Mesothelial cell of epicardium (in vitro differentiated cells): ENCODE data around the gene RFLNA. TPM values are rescaled to one million over a fixed set of nuclear protein-coding genes. Genes with fewer than 3 reads are reported as not detected.

ENCODE experiments used
- DNase-seq, 2 experiments: peaks; one replicate each; pipeline ENCODE4 v3.0.0; 2021; ENCODE audit warnings: low spot score in 2 of 2; ENCODE audit not compliant: unreplicated experiment in 2 of 2
- H3K27ac Mint-ChIP-seq: 2 replicates; pipeline ENCODE4 v1.8.0; 2021; ENCODE audit warnings: mixed read lengths
- H3K27me3 Mint-ChIP-seq: 2 replicates; pipeline ENCODE4 v1.8.0; 2021; ENCODE audit warnings: low read depth, mixed read lengths
- H3K36me3 Mint-ChIP-seq: 2 replicates; pipeline ENCODE4 v1.8.0; 2021; ENCODE audit warnings: mixed read lengths
- H3K4me1 Mint-ChIP-seq: 2 replicates; pipeline ENCODE4 v1.8.0; 2021; ENCODE audit warnings: mixed read lengths
- H3K4me3 Mint-ChIP-seq: 2 replicates; pipeline ENCODE4 v1.8.0; 2021; ENCODE audit warnings: mild to moderate bottlenecking, moderate library complexity, mixed read lengths
- H3K9me3 Mint-ChIP-seq: 2 replicates; pipeline ENCODE4 v1.8.0; 2021; ENCODE audit warnings: mixed read lengths
- total RNA-seq: library from RNA; stranded (reverse); gene quantifications from 3 replicates; pipeline ENCODE4 v1.2.1, GENCODE V29; 2021
- TF ChIP-seq, protein P1 (sequence below): fragments of 200-600 bp; sonication (generic); IDR thresholded peaks from one replicate; pipeline ENCODE4 v1.5.0; 2021; ENCODE audit warnings: antibody characterized with exemption; ENCODE audit not compliant: unreplicated experiment

RFLNA gene
- total RNA-seq, 1 donor from 2014 or later, result 41.0 TPM

DNA sequence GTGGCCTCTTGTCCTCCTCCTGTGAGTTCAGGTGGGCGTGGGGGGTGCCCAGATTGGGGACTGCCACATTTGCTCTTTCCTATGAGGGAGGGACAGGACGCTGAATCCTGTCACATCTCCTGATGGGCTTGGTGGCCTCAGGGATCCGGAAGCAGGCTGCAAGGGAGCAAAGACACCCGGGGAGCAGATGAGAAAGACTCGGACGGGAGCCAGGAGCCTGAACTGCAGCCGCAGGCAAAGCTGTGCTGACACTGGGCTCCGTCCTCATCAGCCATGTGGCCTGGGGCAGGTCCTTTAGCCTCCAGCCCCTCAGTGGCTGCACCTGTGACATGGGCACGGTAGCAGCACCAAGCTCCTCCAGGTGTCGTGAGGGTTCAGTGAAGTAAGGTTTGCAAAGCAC is 40.8 kb upstream of the RFLNA start:
- DNase-seq, result no peak
- TF ChIP-seq, protein P1, sequence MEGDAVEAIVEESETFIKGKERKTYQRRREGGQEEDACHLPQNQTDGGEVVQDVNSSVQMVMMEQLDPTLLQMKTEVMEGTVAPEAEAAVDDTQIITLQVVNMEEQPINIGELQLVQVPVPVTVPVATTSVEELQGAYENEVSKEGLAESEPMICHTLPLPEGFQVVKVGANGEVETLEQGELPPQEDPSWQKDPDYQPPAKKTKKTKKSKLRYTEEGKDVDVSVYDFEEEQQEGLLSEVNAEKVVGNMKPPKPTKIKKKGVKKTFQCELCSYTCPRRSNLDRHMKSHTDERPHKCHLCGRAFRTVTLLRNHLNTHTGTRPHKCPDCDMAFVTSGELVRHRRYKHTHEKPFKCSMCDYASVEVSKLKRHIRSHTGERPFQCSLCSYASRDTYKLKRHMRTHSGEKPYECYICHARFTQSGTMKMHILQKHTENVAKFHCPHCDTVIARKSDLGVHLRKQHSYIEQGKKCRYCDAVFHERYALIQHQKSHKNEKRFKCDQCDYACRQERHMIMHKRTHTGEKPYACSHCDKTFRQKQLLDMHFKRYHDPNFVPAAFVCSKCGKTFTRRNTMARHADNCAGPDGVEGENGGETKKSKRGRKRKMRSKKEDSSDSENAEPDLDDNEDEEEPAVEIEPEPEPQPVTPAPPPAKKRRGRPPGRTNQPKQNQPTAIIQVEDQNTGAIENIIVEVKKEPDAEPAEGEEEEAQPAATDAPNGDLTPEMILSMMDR, result no peak
- no peaks in the 10 kb centered on the region for H3K36me3 Mint-ChIP-seq
- H3K4me3 Mint-ChIP-seq, result no peak overlapping the region
- no peaks in the 10 kb centered on the region for H3K9me3 Mint-ChIP-seq
- peaks cover 27% of the 10 kb centered on the region for H3K4me1 Mint-ChIP-seq
- H3K27me3 Mint-ChIP-seq, result no peaks in the 10 kb centered on the region
- H3K27ac Mint-ChIP-seq, result no peak overlapping the region

- H3K9me3 Mint-ChIP-seq, result no peaks in the 10 kb centered on the region
- peak overlapping the region; percentile 5 for H3K4me3 Mint-ChIP-seq
- H3K4me1 Mint-ChIP-seq, result peaks cover 26% of the 10 kb centered on the region
- H3K27me3 Mint-ChIP-seq, result no peaks in the 10 kb centered on the region
- no peaks in the 10 kb centered on the region for H3K36me3 Mint-ChIP-seq
- TF ChIP-seq, protein P1, result no peak
- no peak for DNase-seq
- H3K27ac Mint-ChIP-seq, result peak overlapping the region; percentile 47
Observed at GRCh38 chr12:124259154-124260066, 35.5 kb upstream of the RFLNA start.

DNA sequence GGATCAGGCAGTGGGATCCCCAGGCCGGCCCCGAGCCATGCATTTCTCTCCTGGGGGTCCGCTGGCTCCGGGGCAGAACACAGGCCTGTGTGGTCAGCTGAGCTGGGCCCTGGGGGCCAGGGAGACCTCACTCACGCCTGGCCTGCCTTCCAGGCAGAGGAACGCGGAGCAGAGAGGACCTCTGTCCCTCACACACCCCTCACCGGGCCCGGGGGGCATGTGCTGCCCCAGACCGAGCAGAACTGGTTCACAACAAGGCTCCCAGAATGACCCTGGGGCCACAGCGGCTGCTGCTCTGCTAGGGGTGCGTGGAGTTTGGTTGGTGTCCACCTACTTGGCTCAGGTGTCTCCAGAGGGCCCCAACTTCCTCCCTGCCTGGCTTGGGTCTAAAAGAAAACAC is 33.0 kb upstream of the RFLNA start:
- Mint-ChIP-seq H3K27me3 (no peaks in the 10 kb centered on the region), H3K27ac (no peak overlapping the region), H3K4me3 (no peak overlapping the region), H3K9me3 (no peaks in the 10 kb centered on the region), H3K36me3 (no peaks in the 10 kb centered on the region), H3K4me1 (peaks cover 24% of the 10 kb centered on the region)
- TF ChIP-seq, protein P1, result no peak
- no peak for DNase-seq

DNA sequence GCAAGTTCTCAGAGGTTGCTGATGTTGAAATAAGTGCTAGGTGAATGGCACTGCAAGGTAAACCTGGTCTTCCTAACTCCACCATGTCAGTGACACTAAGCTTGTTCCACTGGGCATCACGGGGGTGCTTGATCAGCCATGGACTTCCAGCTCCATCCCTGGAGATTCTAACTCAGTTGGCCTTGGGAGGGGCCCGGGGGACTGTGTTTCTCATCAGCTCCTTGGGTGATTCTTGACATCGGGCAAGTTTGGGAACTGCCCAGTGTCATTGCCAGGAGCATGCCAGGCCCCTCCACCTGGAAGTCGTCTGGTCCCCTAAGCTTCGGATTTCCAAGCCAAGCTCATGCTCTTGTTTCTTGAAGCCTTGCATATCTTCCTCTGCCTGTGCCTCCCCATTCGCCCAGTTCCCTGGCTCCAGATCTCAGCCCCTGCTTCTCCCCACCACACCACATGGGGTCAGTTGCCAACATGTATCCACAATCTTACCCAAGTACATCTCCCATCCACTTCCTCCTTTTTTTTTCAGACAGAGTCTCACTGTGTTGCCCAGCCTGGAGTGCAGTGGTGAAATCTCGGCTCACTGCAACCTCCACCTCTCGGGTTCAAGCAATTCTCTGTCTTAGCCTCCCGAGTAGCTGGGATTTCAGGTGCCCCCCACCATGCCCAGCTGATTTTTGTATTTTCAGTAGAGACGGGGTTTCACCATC is 30.7 kb upstream of the RFLNA start:
- TF ChIP-seq, protein P1, result no peak
- Mint-ChIP-seq H3K27me3 (no peaks in the 10 kb centered on the region), H3K4me1 (peaks cover 7% of the 10 kb centered on the region), H3K27ac (no peak overlapping the region), H3K4me3 (no peak overlapping the region), H3K9me3 (peaks cover 4% of the 10 kb centered on the region), H3K36me3 (peaks cover 4% of the 10 kb centered on the region)
- no peak for DNase-seq

DNA sequence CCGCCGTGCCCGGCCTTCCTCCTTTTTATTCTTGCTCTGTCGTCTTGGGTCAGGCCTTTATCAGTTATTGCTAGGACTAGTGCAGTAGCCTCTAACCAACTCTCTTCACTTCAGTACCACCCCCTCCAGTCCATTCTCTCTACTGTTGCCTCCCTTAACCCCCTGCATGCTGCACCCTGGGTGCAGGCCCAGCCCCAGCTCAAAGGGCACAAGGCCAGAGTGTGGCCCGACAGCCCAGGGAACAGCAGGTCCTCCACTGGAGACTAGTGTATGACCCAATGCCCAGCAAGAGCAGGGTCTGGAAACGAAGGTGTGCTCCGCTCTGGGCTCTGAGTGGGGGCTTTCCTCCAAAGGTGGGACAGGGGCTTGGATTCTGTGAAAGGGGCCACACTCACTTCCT is 30.0 kb upstream of the RFLNA start:
- Mint-ChIP-seq H3K27ac (no peak overlapping the region), H3K36me3 (peaks cover 8% of the 10 kb centered on the region), H3K4me3 (no peak overlapping the region), H3K4me1 (peaks cover under 1% of the 10 kb centered on the region), H3K27me3 (no peaks in the 10 kb centered on the region), H3K9me3 (peaks cover 4% of the 10 kb centered on the region)
- TF ChIP-seq, protein P1, result no peak
- no peak for DNase-seq
